ENCODE results near the gene TTC7B. TPM values are rescaled to one million over a fixed set of nuclear protein-coding genes. Genes with fewer than 3 reads are reported as not detected.

TTC7B gene
- total RNA-seq, 1 donor from 2014 or later, result 40.3 TPM

- Mint-ChIP-seq H3K27ac (ENCODE audit: unreplicated experiment) (no peak overlapping the region), H3K9me3 (ENCODE audit: low read depth) (peaks cover 4% of the 10 kb centered on the region), H3K4me1 (ENCODE audit: low read depth) (peaks cover 10% of the 10 kb centered on the region), H3K27me3 (ENCODE audit: low read depth) (no peaks in the 10 kb centered on the region), H3K36me3 (ENCODE audit: low read depth) (peaks cover under 1% of the 10 kb centered on the region), H3K4me3 (ENCODE audit: unreplicated experiment) (no peak overlapping the region)
- TF ChIP-seq CTCF (IDR thresholded peaks at IDR 0.05), result no peak
- DNase-seq (ENCODE audit: low spot score), result no peak
These were observed 2.5 kb upstream of the TTC7B start for GRCh38 chr14:90818715-90819114.

- no peak overlapping the region for H3K4me3 Mint-ChIP-seq (ENCODE audit: unreplicated experiment)
These were observed 629 bp upstream of the TTC7B start for GRCh38 chr14:90816681-90817436.

GRCh38 chr14:90815572-90815821 is 733 bp downstream of the TTC7B start:
- Mint-ChIP-seq H3K4me1 (ENCODE audit: low read depth) (peaks cover 10% of the 10 kb centered on the region), H3K9me3 (ENCODE audit: low read depth) (no peaks in the 10 kb centered on the region), H3K27me3 (ENCODE audit: low read depth) (no peaks in the 10 kb centered on the region), H3K27ac (ENCODE audit: unreplicated experiment) (peak overlapping the region; percentile 70), H3K4me3 (ENCODE audit: unreplicated experiment) (peak overlapping the region; percentile 90), H3K36me3 (ENCODE audit: low read depth) (no peaks in the 10 kb centered on the region)
- no peak for TF ChIP-seq CTCF (IDR thresholded peaks at IDR 0.05)
- no peak for DNase-seq (ENCODE audit: low spot score)

More at GRCh38 chr14:90816681-90817436, 629 bp upstream of the TTC7B start:
- no peaks in the 10 kb centered on the region for H3K9me3 Mint-ChIP-seq (ENCODE audit: low read depth)
- peaks cover 10% of the 10 kb centered on the region for H3K4me1 Mint-ChIP-seq (ENCODE audit: low read depth)
- H3K27me3 Mint-ChIP-seq (ENCODE audit: low read depth), result no peaks in the 10 kb centered on the region
- H3K27ac Mint-ChIP-seq (ENCODE audit: unreplicated experiment), result no peak overlapping the region
- DNase-seq (ENCODE audit: low spot score), result no peak
- peak; percentile 49 for TF ChIP-seq CTCF (IDR thresholded peaks at IDR 0.05)
- no peaks in the 10 kb centered on the region for H3K36me3 Mint-ChIP-seq (ENCODE audit: low read depth)

- Mint-ChIP-seq H3K9me3 (ENCODE audit: low read depth) (no peaks in the 10 kb centered on the region), H3K4me3 (ENCODE audit: unreplicated experiment) (peak overlapping the region; percentile 90), H3K36me3 (ENCODE audit: low read depth) (no peaks in the 10 kb centered on the region), H3K27ac (ENCODE audit: unreplicated experiment) (peak overlapping the region; percentile 70), H3K4me1 (ENCODE audit: low read depth) (peaks cover 10% of the 10 kb centered on the region), H3K27me3 (ENCODE audit: low read depth) (no peaks in the 10 kb centered on the region)
- TF ChIP-seq CTCF (IDR thresholded peaks at IDR 0.05), result no peak
- no peak for DNase-seq (ENCODE audit: low spot score)
These were observed 1.2 kb downstream of the TTC7B start for GRCh38 chr14:90814806-90815571.

GRCh38 chr14:90813442-90813841 is 2.8 kb downstream of the TTC7B start:
- no peaks in the 10 kb centered on the region for H3K9me3 Mint-ChIP-seq (ENCODE audit: low read depth)
- no peak for DNase-seq (ENCODE audit: low spot score)
- TF ChIP-seq CTCF (IDR thresholded peaks at IDR 0.05), result no peak
- H3K27ac Mint-ChIP-seq (ENCODE audit: unreplicated experiment), result no peak overlapping the region
- no peaks in the 10 kb centered on the region for H3K27me3 Mint-ChIP-seq (ENCODE audit: low read depth)
- no peaks in the 10 kb centered on the region for H3K36me3 Mint-ChIP-seq (ENCODE audit: low read depth)
- peaks cover 10% of the 10 kb centered on the region for H3K4me1 Mint-ChIP-seq (ENCODE audit: low read depth)
- no peak overlapping the region for H3K4me3 Mint-ChIP-seq (ENCODE audit: unreplicated experiment)
